HG03354 (cell line): ENCODE measurements around the gene STAB1.
"Not testable (repeated sequence)": the region's sequence is repeated elsewhere in the genome, so short reads cannot be mapped to it uniquely, and the experiment has no call there.

Experiments
- ATAC-seq: cut with Tn5 transposase; IDR thresholded peaks from one replicate; pipeline ENCODE4 v1.9.1; 2021; ENCODE audit warnings: mild to moderate bottlenecking; ENCODE audit not compliant: unreplicated experiment, poor library complexity, severe bottlenecking

Gene STAB1

DNA sequence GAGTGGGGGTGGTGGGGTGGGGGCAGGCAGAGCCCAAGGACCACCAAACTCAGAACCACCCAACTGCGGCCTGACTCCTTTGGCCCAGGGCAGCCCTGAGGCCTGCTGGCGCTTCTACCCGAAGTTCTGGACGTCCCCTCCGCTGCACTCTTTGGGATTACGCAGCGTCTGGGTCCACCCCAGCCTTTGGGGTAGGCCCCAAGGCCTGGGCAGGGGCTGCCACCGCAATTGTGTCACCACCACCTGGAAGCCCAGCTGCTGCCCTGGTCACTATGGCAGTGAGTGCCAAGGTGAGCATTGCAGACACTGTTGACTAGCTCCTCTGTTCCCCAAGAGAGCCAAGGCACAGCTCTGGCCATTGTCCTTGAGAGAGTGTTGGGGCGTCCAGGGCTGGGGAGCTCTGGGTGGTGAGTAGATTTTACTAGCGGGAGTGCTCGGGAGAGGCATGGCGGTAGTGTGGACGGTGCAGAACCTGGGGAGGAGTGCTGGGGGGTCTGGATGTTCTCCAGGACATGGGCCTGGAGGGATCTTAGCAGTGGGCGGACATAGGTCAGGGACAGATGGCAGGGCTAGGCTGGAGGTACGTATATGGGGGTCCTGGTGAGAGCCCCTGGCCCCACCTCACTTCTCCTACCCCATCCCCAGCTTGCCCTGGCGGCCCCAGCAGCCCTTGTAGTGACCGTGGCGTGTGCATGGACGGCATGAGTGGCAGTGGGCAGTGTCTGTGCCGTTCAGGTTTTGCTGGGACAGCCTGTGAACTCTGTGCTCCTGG lies 25.8 kb downstream of the STAB1 start:
- no peak for ATAC-seq

DNA sequence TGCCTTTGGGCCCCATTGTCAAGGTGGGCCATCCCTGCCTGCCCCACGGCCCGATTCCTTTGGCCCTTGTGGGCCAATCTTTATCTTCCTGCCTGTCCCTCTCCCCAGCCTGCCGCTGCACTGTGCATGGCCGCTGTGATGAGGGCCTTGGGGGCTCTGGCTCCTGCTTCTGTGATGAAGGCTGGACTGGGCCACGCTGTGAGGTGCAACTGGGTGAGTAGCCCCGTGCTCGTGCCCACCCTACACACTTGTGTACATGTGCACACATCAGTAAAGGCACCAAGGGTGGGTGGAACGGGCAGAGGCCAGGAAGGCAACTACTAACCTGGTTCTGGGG lies 26.3 kb downstream of the STAB1 start:
- ATAC-seq, result no peak

DNA sequence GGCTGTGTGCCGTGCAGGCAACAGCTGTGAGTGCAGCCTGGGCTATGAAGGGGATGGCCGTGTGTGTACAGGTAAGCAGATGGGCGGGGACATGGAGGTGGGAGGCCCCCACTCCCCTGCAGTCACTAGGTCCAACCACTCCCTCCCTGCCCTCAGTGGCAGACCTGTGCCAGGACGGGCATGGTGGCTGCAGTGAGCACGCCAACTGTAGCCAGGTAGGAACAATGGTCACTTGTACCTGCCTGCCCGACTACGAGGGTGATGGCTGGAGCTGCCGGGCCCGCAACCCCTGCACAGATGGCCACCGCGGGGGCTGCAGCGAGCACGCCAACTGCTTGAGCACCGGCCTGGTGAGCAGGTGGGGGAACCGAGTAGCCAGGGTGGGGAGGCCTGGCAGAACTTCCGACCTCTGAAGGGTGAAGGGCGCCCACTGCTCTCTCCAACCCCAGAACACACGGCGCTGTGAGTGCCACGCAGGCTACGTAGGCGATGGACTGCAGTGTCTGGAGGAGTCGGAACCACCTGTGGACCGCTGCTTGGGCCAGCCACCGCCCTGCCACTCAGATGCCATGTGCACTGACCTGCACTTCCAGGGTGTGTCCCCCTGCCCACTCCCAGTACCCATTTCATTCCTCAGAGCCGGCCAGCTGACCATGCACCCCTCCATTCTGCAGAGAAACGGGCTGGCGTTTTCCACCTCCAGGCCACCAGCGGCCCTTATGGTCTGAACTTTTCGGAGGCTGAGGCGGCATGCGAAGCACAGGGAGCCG lies 26.9 kb downstream of the STAB1 start:
- ATAC-seq, result no peak

DNA sequence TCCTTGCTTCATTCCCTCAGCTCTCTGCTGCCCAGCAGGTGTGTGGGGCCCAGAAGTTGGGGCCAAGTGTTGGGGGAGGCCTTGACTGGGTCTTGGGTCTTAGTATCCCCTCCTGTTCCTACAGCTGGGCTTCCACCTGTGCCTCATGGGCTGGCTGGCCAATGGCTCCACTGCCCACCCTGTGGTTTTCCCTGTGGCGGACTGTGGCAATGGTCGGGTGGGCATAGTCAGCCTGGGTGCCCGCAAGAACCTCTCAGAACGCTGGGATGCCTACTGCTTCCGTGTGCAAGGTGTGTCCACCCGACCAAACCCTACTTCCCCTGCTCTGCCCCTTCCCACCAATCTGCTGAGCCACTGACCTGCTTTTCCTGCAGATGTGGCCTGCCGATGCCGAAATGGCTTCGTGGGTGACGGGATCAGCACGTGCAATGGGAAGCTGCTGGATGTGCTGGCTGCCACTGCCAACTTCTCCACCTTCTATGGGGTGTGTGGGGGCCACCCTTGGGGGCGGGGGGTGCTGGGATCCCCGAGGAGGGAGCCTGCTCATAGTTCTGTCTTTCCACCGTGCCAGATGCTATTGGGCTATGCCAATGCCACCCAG lies 27.6 kb downstream of the STAB1 start:
- no peak for ATAC-seq

DNA sequence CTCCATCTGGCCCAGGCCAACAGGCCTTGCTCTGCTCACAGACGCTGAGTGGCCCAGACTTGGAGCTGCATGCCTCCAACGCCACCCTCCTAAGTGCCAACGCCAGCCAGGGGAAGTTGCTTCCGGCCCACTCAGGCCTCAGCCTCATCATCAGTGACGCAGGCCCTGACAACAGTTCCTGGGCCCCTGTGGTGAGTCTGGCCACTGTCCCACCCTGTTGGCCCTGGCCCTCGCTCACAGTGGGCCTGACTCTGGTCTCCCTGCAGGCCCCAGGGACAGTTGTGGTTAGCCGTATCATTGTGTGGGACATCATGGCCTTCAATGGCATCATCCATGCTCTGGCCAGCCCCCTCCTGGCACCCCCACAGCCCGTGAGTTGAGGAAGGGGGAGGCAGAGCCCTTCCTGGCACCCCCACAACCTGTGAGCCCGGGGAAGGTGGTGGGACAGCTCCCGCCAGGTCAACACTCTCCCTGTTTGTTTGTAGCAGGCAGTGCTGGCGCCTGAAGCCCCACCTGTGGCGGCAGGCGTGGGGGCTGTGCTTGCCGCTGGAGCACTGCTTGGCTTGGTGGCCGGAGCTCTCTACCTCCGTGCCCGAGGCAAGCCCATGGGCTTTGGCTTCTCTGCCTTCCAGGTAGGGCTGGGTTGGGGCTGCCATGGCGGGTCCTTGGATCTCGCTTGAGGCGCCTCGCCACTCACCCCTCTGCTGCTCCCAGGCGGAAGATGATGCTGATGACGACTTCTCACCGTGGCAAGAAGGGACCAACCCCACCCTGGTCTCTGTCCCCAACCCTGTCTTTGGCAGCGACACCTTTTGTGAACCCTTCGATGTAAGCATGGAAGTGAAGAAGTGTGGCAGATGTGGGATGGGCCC lies 28.5 kb downstream of the STAB1 start:
- ATAC-seq, result no peak

DNA sequence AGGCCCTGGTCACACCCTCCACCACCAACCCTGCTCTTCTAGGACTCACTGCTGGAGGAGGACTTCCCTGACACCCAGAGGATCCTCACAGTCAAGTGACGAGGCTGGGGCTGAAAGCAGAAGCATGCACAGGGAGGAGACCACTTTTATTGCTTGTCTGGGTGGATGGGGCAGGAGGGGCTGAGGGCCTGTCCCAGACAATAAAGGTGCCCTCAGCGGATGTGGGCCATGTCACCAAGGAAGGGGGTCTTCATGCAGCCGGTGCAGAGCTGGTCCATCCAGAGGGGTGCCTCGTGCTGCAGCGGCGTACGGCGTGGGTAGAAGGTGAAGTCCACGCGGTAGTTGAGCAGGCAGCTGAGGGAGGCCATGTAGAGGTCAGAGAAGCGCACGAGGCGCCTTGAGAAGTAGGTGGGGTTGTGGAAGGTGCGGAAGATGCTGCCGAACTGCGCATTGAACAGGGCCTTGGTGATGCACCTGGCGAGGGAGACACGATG lies 29.2 kb downstream of the STAB1 start:
- ATAC-seq, result no peak

DNA sequence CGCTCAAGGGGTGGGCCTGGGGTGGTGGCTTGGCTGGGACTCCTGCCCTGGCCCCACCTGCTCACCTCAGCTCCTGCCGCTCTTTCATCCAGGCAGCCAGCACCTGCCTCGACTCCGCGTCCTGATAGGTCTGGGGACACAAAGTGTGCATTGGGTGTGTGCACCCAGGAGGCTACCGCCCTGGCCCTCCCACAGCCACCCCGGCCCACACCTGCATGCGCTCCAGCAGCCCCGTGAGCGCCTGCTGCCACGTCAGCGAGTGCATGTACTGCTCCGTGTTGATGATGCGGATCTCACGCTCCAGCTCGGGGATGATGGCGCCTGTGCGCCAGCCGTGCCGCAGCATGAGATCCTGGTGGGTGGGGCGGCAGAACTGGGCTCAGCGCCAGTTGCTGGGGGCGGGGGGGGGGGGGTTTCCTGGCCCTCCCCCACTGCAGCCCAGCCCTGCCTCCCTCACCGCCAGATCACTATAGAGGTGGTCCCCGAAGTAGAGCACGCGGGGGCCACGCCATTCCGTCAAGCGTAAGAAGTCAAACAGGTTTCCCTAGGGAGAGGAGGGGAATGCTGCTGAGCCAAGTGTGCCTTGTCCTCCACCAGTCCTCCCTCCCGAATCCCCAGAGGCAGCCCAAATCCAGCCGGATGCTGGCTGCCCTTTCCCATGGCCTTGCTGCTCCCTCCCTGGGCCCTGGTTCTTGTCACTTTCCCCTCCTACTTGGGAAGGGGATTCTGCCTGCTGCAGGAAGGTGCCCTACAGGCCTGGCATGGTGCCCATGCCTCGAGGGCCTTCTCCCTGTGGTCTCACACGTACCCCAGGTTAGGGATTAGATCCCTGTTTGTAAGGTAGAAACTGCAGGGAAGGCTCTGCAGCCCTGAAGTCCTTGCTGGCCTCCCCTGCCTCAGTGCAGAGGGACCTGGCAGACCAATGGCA lies 29.9 kb downstream of the STAB1 start:
- no peak for ATAC-seq

DNA sequence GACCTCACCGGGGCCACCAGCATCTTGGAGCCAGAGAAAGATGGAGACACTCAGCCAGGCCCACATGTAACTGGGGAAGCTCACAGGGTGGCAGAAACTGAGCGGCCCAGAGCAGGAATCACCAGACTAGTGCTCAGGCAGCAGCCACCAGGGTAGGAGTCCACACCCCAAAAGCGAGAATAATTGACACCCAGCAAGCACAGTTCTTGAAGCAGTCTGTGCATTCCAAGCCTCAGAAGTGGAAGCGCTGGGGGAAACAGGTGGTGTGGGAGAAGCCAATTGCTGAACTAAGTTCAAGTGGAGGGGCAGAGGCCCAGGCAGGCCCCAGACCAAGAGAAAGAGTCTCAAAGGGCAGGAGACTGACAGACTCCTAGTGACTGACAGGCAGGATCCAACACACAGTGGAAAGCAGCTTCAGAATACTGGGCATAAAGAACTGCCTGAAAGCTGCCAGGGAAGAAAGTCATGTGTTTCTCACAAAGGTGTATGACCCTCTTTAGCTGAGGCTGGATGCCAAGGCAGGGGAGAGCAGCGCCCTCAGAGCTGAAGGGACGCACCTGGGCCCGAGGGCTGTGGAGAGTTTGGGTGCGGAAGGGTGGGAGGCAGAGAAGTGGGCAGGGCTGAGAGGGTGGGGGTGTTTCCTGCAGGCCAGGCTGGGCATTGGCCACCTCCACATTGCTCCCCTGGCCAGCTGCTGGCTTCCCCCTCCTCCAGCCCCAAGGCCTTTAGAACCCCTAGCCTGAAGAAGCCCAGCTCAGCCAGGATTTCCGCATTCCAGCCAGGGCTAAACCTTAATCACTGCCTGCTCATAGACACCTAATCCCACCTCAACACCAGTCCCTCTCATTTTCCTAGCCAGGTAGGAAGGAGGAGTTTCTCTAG lies 30.8 kb downstream of the STAB1 start:
- no peak for ATAC-seq

DNA sequence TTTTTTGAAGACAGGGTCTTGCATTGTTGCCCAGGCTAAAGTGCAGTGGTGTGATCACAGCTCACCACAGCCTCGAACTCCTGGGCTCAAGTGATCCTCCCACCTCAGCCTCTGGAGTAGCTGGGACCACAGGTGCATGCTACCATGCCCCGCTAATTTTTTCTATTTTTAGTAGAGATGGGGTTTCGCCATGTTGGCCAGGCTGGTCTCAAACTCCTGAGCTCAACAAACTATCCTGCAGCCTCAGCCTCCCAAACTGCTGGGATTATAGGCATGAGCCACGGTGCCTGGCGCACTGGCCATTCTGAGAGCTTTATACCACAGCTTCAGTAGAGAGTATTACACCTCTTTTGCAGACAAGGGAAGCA lies 31.5 kb downstream of the STAB1 start:
- ATAC-seq, result not testable (repeated sequence)

DNA sequence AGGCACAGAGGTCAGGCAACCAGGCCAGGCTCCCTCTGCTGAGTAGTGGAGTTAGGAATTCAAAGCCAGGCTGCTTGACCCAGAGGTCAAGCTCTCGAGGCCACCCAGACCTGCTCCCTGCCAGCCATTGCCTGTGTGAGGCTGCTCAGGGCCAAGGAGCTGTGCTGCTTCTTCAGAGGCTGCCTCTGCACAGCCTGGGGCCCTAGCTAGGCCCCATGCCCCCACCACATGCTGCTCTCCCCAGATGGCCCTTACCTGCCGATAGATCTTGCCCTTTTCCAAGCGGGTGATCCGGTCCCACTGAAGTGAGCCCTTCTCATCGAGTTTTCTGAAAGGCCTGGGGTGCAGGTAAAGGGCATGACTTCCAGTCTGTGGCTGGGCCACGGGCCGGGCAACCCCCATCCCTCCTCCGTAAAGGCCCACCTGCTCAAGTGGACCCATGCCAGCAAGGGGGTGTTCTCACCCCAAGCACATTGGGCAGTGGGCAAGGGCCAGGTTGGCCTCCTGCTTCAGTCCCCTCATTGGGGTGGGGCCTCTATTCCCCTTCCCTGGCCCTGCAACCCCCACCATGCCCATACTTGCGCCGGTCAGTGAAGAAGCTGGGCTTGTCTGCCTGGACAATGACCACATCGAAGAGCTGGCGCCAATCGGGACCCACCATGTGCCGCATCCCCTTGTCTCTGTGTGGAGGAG lies 32.0 kb downstream of the STAB1 start:
- no peak for ATAC-seq

DNA sequence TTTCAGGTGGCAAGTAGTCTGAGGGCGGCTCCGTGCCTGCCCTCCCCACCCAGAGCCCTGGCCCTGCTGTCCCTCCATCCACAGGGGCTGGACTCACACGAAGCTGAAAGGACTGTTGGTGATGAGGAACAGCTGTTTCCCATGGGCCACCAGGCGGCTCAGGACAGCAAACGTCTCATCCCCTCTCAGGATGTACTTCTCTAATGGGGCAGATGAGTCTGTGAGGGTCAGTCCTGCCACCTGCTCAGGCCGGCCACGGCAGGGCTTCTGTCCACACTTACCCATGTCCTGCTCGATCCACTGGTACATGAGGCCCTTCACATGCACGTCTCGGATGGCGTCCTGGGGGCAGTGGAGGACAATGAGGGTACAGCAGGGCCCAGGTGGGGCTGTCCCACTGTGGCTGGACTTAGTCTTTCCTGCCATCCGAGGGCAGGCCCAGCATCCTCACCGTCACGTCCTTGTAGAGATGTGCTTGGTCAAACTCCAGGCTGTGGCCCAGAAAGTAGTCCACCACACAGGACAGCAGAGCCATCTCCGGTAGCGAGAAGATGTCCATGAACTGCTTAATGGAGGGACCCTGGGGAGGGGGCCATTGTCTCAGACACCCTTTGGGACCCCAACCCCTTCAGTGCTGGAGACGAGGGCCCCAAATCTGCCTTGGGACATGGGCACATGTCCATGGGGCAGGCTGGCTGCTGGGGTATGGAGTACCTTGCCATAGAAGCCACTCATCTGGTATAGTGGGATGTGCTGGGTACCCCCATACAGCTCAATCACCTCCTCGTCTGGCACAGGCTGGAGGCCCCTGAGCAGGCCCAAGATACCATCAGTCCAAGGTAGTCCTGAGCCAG lies 32.8 kb downstream of the STAB1 start:
- no peak for ATAC-seq

DNA sequence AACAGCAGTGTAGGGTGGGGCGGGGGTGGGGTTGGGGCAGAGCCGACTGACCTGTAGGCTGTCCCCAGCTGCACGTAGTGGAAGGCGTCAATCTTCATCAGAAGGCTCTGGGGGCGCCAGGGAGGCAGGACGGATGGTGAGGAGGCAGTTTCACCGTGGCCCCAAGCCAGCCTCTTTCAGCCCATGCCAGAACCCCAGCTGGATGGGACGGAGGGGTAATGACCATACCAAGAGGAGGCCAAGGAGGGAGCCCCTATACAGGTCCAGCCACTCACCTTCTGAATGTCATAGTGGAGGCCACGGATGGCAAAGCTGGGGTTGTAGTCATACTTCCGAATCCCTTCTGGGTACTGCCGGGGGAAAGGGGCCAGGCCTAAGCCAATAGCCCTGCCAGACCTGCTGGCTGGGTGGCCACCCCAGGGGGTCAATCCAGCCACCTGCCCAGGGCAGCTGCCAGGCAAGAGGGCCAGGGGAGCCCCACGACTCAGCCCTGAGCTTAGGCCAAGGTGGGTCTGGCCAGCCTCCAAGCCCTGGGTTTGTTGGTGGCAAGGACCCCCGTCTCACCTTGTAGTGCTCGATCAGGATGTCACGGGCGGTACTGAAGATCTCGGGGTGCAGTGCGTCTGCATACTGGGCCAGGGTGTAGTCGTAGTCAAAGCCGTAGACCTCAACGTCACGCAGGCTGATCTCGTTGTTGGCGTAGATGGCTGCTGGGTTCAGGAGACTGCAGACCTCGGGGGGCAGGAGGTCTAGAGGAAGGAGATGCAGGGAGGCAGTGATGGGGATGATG lies 33.6 kb downstream of the STAB1 start:
- ATAC-seq, result no peak

DNA sequence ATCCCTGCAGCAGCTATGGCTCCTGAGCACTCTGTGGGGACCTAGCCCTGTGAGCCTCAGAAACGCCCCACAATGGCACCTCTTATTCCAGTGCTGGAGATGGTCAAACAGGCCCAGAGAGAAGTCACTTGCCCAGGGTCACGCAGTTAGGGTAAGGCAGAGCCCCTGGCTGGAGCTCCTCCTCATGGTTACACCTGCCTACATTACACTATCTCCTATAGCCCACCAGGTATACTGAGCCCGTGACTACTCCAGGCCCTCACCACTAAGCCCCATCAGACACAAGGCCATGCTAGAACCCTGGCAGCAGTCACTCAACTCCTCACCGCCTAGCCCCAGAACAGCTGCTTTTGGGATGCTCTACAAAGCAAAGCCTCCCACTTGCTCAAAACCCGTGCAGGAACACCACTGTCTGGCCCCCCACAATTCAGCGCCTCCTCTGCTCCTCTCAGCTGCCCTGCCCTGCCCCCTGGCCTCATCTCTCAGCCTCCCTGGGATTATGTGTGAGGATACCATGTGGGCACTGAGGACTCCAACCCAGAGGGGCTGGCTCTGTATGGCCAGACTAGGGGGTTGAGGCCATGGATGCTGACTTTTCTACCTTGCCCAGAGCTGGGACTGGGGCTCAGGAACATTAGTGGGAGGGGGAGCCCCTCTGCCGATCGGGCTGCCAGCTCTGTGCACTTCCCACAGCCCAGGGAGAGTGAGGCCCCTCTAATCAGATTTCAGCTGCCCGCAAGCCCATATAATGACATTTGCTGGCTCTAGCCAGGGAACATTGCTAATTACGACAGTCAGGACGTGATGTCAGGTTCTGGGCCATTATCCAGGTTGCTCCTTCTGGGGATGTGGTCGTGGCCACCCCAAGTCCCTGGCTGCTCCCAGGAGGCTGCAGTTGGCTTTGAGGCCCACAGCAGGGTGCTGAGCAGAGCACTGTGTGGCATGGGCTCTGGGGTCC lies 34.5 kb downstream of the STAB1 start:
- no peak for ATAC-seq

DNA sequence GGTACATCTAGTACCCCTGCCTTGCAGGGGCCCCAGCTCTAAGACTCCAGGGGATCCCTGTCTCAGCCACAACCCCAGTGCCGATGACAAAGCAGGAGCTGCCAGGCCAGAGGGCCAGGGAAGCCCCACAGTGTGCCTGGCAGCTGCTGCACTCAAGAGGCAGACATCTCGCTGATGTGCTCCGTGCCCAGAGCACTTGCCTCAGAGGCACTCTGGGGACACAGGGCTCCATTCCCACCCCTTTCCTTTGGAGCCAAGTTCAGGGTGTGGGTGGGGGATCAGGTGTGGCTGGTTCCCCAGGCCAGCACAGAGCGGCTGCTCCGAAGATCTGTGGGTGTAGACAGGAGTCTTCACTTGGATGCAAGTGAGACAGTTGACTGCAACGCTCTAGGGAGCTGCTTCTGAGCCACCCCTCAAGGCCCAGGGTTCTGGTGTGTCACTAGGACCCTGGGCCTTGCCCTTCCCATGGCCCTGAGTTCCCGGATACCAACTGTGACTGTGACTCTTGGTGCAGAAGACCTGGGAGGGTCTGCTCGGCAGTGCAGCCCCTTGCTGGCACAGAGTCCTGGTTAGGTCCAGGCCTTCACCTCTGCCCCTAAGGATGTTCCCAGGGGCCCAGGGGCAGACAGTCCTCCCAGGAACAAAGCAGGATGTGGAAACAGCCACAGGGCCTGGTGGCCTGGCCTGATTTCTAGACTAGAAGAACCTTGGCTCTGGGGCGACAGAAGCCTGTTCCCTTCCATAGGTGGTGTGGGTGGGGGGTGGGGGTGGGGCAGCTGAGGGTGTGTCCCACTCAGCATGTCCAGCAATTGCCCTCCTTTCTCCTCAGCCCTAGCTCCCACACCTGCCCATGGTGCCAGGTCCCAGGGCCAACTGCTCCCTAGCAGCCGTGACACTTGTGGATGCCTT lies 36.0 kb downstream of the STAB1 start:
- no peak for ATAC-seq
